ENCODE measurements around the gene USP17L28.
"Not testable (repeated sequence)": the region's sequence is repeated elsewhere in the genome, so short reads cannot be mapped to it uniquely, and the experiment has no call there.

Gene USP17L28

GRCh38 chr4:9348593-9348992, at the start of gene USP17L28:
TSS of gene USP17L28 (plus strand) at chr4:9348893. CDS start at chr4:9348893, 0 bp downstream.
- not testable (repeated sequence) for DNase-seq (ENCODE audit: low read depth in 1 of 2, low spot score in 1 of 2)

GRCh38 chr4:9324191-9324590, 24.5 kb upstream of the USP17L28 start:
- DNase-seq (ENCODE audit: low read depth in 1 of 2, low spot score in 1 of 2), result not testable (repeated sequence)

- DNase-seq (ENCODE audit: low read depth in 1 of 2, low spot score in 1 of 2), result not testable (repeated sequence)
Measured at GRCh38 chr4:9324865-9325264, 23.8 kb upstream of the USP17L28 start, which contains the start of gene USP17L24. TSS of gene USP17L24 (plus strand) at chr4:9325165. CDS start at chr4:9325165, 0 bp downstream.

- DNase-seq (ENCODE audit: low read depth in 1 of 2, low spot score in 1 of 2), result not testable (repeated sequence)
Measured at GRCh38 chr4:9329611-9330010, 19.1 kb upstream of the USP17L28 start, which contains the start of gene USP17L25. TSS of gene USP17L25 (plus strand) at chr4:9329911. CDS start at chr4:9329911, 0 bp downstream.

- not testable (repeated sequence) for DNase-seq (ENCODE audit: low read depth in 1 of 2, low spot score in 1 of 2)
Measured at GRCh38 chr4:9334358-9334757, 14.3 kb upstream of the USP17L28 start, which contains the start of gene USP17L26. TSS of gene USP17L26 (plus strand) at chr4:9334658. CDS start at chr4:9334658, 0 bp downstream.

- not testable (repeated sequence) for DNase-seq (ENCODE audit: low read depth in 1 of 2, low spot score in 1 of 2)
Measured at GRCh38 chr4:9339103-9339502, 9.6 kb upstream of the USP17L28 start, which contains the start of gene USP17L5. TSS of gene USP17L5 (plus strand) at chr4:9339403. CDS start at chr4:9339403, 0 bp downstream.

GRCh38 chr4:9343848-9344247, 4.8 kb upstream of the USP17L28 start, which contains the start of gene USP17L27:
TSS of gene USP17L27 (plus strand) at chr4:9344148. CDS start at chr4:9344148, 0 bp downstream.
- DNase-seq (ENCODE audit: low read depth in 1 of 2, low spot score in 1 of 2), result not testable (repeated sequence)

GRCh38 chr4:9350866-9351265, 2.2 kb downstream of the USP17L28 start:
- DNase-seq (ENCODE audit: low read depth in 1 of 2, low spot score in 1 of 2), result not testable (repeated sequence)

- not testable (repeated sequence) for DNase-seq (ENCODE audit: low read depth in 1 of 2, low spot score in 1 of 2)
Measured at GRCh38 chr4:9353338-9353737, 4.6 kb downstream of the USP17L28 start, which contains the start of gene USP17L29. TSS of gene USP17L29 (plus strand) at chr4:9353638. CDS start at chr4:9353638, 0 bp downstream.

- not testable (repeated sequence) for DNase-seq (ENCODE audit: low read depth in 1 of 2, low spot score in 1 of 2)
Measured at GRCh38 chr4:9362829-9363228, 14.1 kb downstream of the USP17L28 start, which contains the start of gene USP17L30. TSS of gene USP17L30 (plus strand) at chr4:9363129. CDS start at chr4:9363129, 0 bp downstream.

GRCh38 chr4:9379881-9380280, 31.2 kb downstream of the USP17L28 start:
- DNase-seq (ENCODE audit: low read depth in 1 of 2, low spot score in 1 of 2), result not testable (repeated sequence)

GRCh38 chr4:9381012-9381534, 32.4 kb downstream of the USP17L28 start:
- peak; percentile 33 to 35 for DNase-seq (ENCODE audit: low read depth in 1 of 2, low spot score in 1 of 2)

- DNase-seq (ENCODE audit: low read depth in 1 of 2, low spot score in 1 of 2), result no peak
Measured at GRCh38 chr4:9384126-9384525, 35.4 kb downstream of the USP17L28 start.

- not testable (repeated sequence) for DNase-seq (ENCODE audit: low read depth in 1 of 2, low spot score in 1 of 2)
Measured at GRCh38 chr4:9389001-9389400, 40.3 kb downstream of the USP17L28 start.
